GM12865 (cell line): ENCODE results near the gene KCNIP4.
"Not testable (repeated sequence)": the region's sequence is repeated elsewhere in the genome, so short reads cannot be mapped to it uniquely, and the experiment has no call there.

ENCODE experiments used
- DNase-seq: peaks from one replicate; pipeline ENCODE4 v3.0.0; 2010; ENCODE audit warnings: low read depth
- H3K4me3 ChIP-seq: 2 replicates; pipeline ENCODE4 v1.5.1; 2011; ENCODE audit warnings: mild to moderate bottlenecking, low read depth, low read length, control low read depth
- TF ChIP-seq, protein P1 (sequence below): IDR thresholded peaks from 2 replicates; pipeline ENCODE4 v1.5.1; 2011; ENCODE audit warnings: low read length, control low read depth, low read depth, inconsistent platforms; ENCODE audit not compliant: insufficient read depth; ENCODE audit errors: missing control alignments

The KCNIP4 gene

DNA sequence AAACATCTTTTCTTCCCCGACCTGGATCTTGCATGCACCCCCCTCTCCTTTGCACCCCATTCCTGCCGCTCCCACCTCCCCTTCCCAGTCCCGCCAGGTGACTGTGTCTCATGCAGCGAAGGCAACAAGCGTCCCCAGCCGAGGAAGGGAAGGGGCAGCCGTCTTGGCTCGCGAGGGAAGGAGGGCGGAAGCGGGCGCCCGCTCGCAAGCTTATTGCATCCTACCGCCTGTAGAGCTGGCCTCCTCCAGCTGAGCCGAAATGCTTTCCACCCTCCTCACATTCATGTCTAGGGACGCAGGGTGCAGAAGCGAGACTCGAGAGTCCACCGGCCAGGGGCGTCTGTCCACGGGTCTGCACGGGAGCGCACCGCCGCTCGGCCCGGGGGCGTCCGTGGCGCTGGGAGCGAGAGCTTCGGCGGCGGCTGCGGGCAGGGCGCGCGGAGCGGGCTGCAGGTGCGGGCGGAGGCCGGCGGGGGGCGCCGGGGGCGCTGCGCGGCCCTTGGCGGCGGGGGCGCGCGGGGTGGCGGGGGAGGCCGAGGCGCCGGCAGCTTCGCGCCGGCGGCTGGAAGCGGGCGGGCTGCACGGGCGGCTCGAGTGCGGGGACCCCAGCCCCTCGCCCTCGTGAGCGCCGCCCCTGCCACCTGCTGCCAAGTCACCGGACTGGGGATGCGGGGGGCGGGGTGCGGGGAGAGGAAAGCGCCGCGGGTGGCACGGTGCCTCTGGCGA lies at the start of gene KCNIP4:
Gene KCNIP4 (minus strand): TSS at position 426 of the 726 bp plus-strand sequence.
- H3K4me3 ChIP-seq: no peak within 1 kb of the TSS
- TF ChIP-seq, protein P1, sequence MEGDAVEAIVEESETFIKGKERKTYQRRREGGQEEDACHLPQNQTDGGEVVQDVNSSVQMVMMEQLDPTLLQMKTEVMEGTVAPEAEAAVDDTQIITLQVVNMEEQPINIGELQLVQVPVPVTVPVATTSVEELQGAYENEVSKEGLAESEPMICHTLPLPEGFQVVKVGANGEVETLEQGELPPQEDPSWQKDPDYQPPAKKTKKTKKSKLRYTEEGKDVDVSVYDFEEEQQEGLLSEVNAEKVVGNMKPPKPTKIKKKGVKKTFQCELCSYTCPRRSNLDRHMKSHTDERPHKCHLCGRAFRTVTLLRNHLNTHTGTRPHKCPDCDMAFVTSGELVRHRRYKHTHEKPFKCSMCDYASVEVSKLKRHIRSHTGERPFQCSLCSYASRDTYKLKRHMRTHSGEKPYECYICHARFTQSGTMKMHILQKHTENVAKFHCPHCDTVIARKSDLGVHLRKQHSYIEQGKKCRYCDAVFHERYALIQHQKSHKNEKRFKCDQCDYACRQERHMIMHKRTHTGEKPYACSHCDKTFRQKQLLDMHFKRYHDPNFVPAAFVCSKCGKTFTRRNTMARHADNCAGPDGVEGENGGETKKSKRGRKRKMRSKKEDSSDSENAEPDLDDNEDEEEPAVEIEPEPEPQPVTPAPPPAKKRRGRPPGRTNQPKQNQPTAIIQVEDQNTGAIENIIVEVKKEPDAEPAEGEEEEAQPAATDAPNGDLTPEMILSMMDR: no peak
- no peak for DNase-seq

DNA sequence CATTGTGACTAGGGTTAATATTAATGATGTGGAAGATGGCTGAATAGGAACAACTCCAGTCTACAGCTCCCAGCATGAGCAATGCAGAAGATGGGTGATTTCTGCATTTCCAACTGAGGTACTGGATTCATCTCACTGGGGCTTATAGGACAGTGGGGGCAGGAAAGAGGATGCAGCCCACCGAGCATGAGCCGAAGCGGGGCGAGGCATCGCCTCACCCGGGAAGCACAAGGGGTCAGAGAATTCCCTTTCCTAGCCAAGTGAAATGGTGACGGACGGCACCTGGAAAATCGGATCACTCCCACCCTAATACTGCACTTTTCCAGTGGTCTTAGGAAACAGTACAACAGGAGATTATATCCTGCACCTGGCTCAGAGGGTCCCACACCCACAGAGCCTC lies 48.0 kb upstream of the KCNIP4 start:
- not testable (repeated sequence) for DNase-seq, H3K4me3 ChIP-seq

DNA sequence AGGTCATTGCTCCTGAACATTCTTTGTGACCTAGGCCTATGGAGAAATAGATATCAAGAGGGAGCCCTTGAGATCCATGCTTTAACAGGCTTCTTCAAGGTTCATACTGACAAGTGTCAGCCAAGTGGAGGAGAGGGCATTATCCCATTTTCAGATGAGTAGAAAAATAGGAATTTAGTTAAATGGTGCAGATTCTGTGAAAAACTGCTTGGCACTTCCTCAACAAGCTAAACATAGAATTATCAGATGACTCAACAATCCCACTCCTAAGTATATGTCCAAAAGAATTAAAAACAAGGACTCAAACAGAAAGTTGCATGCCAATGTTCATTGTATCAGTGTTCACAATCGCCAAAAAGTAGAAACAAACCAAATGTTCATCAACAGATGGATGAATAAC lies 43.8 kb upstream of the KCNIP4 start:
- H3K4me3 ChIP-seq: no peak overlapping the region
- TF ChIP-seq, protein P1: no peak
- DNase-seq: no peak

DNA sequence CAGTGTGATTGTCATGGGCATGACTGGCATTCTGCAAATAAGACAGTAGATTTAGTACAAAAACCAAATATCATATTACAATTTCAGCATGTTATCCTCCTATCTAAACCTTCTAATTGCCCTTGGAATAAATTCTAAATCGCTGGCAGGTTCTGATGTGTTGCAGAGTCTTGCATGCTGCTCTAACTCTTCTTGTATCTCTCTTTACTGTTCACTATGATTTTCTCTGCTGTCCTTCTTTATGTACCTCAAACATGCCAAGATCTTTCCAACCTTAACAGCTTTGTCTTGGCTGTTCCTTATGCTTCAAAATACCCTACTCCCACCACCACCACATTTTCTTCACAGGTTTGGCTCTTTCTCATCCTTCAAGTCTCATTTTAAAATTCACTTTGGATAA lies 43.0 kb upstream of the KCNIP4 start:
- DNase-seq: no peak
- TF ChIP-seq, protein P1: no peak
- H3K4me3 ChIP-seq: no peak overlapping the region

DNA sequence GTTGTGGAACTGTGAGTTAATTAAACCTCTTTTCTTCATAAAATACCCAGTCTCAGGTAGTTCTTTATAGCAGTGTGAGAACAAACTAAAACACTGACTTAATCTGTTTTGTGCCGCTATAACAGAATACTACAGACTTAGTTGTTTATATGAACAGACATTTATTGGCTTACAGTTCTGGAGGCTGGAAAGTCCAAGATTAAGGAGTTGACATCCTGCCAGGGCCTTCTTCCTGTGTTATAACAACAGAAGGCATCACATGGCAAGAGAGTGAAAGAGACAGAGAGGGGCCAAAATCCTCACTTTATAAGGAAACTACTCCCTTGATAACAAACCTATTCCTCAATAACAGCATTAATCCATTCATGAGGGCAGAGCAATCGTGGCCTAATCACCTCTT lies 42.5 kb upstream of the KCNIP4 start:
- H3K4me3 ChIP-seq: no peak overlapping the region
- no peak for DNase-seq
- TF ChIP-seq, protein P1: no peak

DNA sequence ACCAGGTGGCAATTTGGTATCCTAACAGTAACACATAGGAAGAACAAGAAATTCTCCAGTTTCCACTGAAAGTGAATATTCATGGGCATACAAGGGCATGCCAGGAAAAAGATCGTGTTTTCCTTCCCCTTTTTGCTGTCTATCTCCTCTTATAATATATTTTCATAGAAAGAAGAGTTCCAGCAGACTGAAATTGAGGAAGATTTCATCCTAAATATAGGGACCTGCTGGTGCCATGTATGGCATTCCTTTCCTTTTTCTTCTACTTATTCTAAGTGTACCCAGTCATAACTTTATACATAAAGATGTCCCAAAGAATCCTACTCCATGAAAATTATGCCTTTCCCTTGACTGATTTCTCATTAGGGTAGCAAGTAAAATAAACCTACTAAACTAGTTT lies 40.8 kb upstream of the KCNIP4 start:
- H3K4me3 ChIP-seq: no peak overlapping the region
- TF ChIP-seq, protein P1: no peak
- DNase-seq: no peak

DNA sequence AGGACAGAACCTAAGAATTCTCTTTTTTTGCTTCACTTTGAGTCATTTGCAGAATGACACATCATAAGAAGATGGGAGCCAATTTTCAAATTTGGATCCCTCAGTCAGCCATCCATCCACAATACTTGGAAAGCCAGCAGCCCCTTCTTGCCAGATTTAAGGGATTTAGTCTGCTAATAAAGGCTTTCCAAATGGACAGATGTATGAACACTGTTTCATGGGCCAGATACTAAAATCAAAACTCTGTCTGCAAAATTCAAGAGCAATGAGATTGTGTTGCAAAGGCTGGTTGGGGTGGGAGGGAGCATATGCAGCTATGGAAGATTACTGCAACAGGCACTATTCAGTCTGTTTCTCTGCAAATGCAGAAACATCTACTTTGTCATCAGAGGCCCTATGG lies 37.7 kb upstream of the KCNIP4 start:
- TF ChIP-seq, protein P1: no peak
- no peak for DNase-seq
- no peak overlapping the region for H3K4me3 ChIP-seq

DNA sequence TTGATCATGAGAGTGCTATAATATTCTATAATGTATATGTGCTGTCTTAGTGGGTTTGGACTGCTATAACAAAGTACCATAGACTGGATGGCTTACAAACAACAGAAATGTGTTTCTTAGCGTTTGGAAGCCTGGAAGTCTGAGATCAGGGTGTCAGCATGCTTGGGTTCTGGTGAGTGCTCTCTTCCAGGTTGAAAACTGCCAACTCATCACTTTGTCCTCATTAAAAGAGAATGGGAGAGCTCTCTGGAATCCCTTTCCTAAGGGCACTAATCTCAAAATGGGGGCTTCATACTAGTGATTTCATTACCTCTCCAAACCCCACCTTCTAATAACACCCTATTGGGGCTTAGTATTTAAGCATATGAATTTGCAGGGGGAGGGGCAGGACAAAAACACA lies 33.5 kb upstream of the KCNIP4 start:
- TF ChIP-seq, protein P1: no peak
- no peak for DNase-seq
- no peak overlapping the region for H3K4me3 ChIP-seq
